D721Med (cell line): Measurements from ENCODE around the gene INHA.

Source experiments
- DNase-seq: peaks from one replicate; pipeline ENCODE4 v3.0.0; 2011; ENCODE audit warnings: low spot score; ENCODE audit not compliant: insufficient read length
- FAIRE-seq: peaks from 2 replicates; lab custom pipeline; 2011; peaks lifted over from hg19 to GRCh38; lab: Jason Lieb, UNC
- TF ChIP-seq, protein P1 (sequence below): IDR thresholded peaks from 2 replicates; pipeline ENCODE4 v1.5.1; 2012; ENCODE audit warnings: mild to moderate bottlenecking, control low read depth; ENCODE audit not compliant: insufficient read depth; ENCODE audit errors: missing control alignments

INHA gene

GRCh38 chr2:219595256-219595655, 23.1 kb downstream of the INHA start:
- DNase-seq (no peak), FAIRE-seq (no peak)
- TF ChIP-seq, protein P1, sequence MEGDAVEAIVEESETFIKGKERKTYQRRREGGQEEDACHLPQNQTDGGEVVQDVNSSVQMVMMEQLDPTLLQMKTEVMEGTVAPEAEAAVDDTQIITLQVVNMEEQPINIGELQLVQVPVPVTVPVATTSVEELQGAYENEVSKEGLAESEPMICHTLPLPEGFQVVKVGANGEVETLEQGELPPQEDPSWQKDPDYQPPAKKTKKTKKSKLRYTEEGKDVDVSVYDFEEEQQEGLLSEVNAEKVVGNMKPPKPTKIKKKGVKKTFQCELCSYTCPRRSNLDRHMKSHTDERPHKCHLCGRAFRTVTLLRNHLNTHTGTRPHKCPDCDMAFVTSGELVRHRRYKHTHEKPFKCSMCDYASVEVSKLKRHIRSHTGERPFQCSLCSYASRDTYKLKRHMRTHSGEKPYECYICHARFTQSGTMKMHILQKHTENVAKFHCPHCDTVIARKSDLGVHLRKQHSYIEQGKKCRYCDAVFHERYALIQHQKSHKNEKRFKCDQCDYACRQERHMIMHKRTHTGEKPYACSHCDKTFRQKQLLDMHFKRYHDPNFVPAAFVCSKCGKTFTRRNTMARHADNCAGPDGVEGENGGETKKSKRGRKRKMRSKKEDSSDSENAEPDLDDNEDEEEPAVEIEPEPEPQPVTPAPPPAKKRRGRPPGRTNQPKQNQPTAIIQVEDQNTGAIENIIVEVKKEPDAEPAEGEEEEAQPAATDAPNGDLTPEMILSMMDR: no peak

GRCh38 chr2:219596954-219597551, 24.9 kb downstream of the INHA start:
- DNase-seq: no peak
- TF ChIP-seq, protein P1: no peak
- peak; percentile 51 for FAIRE-seq

GRCh38 chr2:219597552-219598307, 25.6 kb downstream of the INHA start, which contains the start of gene STK11IP:
STK11IP (plus strand) TSS chr2:219597857; CDS start chr2:219598120, 263 bp downstream.
- no peak for FAIRE-seq
- peak; percentile 93 for DNase-seq
- TF ChIP-seq, protein P1: no peak

DNA sequence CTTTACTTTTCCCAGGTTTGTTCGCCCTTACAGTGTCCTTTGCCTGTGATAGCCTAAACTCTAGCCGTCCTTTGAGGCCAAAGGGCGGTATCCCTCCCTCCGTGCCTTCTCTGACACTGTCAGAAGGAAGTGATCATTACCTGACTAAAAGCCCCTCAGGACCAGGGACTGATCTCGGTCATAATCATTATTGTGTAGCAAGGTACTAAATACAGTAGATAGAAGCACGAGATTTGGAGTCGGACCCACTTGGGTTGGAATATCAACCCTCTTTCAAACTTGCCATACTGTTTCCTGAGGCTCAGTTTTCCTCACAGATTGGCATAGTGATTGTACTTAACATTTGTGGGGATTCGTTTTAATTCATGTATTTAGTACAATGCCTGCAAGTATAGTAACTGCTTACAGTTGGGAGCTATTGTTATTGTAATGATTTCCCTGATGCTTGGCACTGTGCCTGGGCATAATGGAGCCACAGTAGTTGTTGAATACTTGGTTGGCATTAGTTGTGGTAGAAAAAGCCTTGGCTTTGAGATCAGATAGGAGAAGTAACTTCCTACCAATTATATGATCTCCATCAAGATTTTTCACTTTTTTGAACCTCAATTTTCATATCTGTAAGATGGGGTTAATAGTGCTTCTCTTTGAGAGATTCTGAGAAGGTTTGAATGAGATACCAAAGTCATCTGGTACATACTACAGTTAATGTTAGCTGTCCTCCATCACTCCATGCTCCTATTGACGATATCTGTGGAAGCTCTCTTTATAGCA, 26.4 kb downstream of the INHA start:
- DNase-seq (no peak), FAIRE-seq (no peak)
- TF ChIP-seq, protein P1: no peak

- TF ChIP-seq, protein P1: no peak
- DNase-seq: no peak
- no peak for FAIRE-seq
Measured at GRCh38 chr2:219603771-219604170, 31.7 kb downstream of the INHA start.

GRCh38 chr2:219605607-219605954, 33.5 kb downstream of the INHA start:
- TF ChIP-seq, protein P1: no peak
- DNase-seq (no peak), FAIRE-seq (no peak)
